Measurements from ENCODE around the gene SIMC1.

GRCh38 chr5:176361437-176362232, 123.4 kb downstream of the SIMC1 start, which contains the start of gene KIAA1191:
- TF ChIP-seq YY1 (IDR thresholded peaks at IDR 0.05; ENCODE audit: insufficient read depth, insufficient read length) (no peak), ZNF274 (IDR thresholded peaks at IDR 0.05; ENCODE audit: low read depth, low read length) (no peak)

All from NT2/D1 (cell line).